Tibial artery (tissue), 4 donors: ENCODE measurements around the gene FBN1.
A peak's percentile ranks its signal among the peaks of the same experiment; 100 is the strongest.

Experiments used
- DNase-seq, 2 donors: peaks; one replicate each; pipeline ENCODE4 v3.0.0-alpha.2; 2019
- H3K27ac ChIP-seq, 2 donors: fragments of 200-600 bp; sonication (generic) in 1 of 2; 1 replicate in 1 of 2; 2 replicates in 1 of 2; pipeline ENCODE4 v1.5.1; 2018 to 2019; ENCODE audit warnings: mild to moderate bottlenecking in 1 of 2
- H3K27me3 ChIP-seq, 2 donors: fragments of 200-600 bp; sonication (generic) in 1 of 2; one replicate each; pipeline versions ENCODE4 v1.5.1 to v1.6.0; 2016 to 2019
- H3K36me3 ChIP-seq, 3 donors: fragments of 200-600 bp; sonication (generic) in 2 of 3; one replicate each; pipeline ENCODE4 v1.5.1; 2016 to 2019; ENCODE audit warnings: mild to moderate bottlenecking in 2 of 3
- H3K4me1 ChIP-seq, 4 donors: fragments of 200-600 bp; sonication (generic) in 2 of 4; 1 replicate in 3 of 4; 2 replicates in 1 of 4; pipeline ENCODE4 v1.5.1; 2016 to 2019
- H3K4me3 ChIP-seq, 2 donors: fragments of 200-600 bp; sonication (generic) in 1 of 2; 1 replicate in 1 of 2; 2 replicates in 1 of 2; pipeline ENCODE4 v1.5.1; 2018 to 2019; ENCODE audit warnings: mild to moderate bottlenecking in 2 of 2
- H3K9me3 ChIP-seq, 3 donors: fragments of 200-600 bp; sonication (generic) in 1 of 3; one replicate each; pipeline ENCODE4 v1.5.1; 2016 to 2019
- intact Hi-C: fragments of 100-400 bp; cut with DNase I; formaldehyde crosslinking; loops from one replicate; pipeline ENCODE4 v1.15.0; 2023; ENCODE audit warnings: low total_unique reads
- TF ChIP-seq, protein P1 (sequence below), 2 experiments: fragments of 200-600 bp in 1 of 2; fragments of 450-650 bp in 1 of 2; IDR thresholded peaks; one replicate each; pipeline ENCODE4 v1.5.1; 2017 to 2019; ENCODE audit warnings: antibody characterized with exemption in 2 of 2, mild to moderate bottlenecking in 1 of 2, moderate library complexity in 1 of 2

FBN1 gene

GRCh38 chr15:48380198-48380597 lies 265.3 kb downstream of the FBN1 start:
- Histone ChIP-seq H3K36me3 (no peaks in the 10 kb centered on the region), H3K4me1 (peaks cover 0 to 6% (median 0%) of the 10 kb centered on the region in 4 donors), H3K27ac (no peak overlapping the region), H3K4me3 (no peak overlapping the region), H3K9me3 (no peaks in the 10 kb centered on the region), H3K27me3 (no peaks in the 10 kb centered on the region)
- DNase-seq = no peak
- TF ChIP-seq, protein P1, sequence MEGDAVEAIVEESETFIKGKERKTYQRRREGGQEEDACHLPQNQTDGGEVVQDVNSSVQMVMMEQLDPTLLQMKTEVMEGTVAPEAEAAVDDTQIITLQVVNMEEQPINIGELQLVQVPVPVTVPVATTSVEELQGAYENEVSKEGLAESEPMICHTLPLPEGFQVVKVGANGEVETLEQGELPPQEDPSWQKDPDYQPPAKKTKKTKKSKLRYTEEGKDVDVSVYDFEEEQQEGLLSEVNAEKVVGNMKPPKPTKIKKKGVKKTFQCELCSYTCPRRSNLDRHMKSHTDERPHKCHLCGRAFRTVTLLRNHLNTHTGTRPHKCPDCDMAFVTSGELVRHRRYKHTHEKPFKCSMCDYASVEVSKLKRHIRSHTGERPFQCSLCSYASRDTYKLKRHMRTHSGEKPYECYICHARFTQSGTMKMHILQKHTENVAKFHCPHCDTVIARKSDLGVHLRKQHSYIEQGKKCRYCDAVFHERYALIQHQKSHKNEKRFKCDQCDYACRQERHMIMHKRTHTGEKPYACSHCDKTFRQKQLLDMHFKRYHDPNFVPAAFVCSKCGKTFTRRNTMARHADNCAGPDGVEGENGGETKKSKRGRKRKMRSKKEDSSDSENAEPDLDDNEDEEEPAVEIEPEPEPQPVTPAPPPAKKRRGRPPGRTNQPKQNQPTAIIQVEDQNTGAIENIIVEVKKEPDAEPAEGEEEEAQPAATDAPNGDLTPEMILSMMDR (IDR thresholded peaks at IDR 0.05) = no peak
- intact Hi-C loops = no loop called here

- Histone ChIP-seq H3K4me3 (no peak overlapping the region), H3K4me1 (no peaks in the 10 kb centered on the region), H3K36me3 (no peaks in the 10 kb centered on the region), H3K27me3 (no peaks in the 10 kb centered on the region), H3K9me3 (no peaks in the 10 kb centered on the region), H3K27ac (no peak overlapping the region)
- intact Hi-C loops = no loop called here
- TF ChIP-seq, protein P1 (IDR thresholded peaks at IDR 0.05) = no peak
- DNase-seq = no peak
Measured at GRCh38 chr15:48375767-48376166, 269.7 kb downstream of the FBN1 start.

DNA sequence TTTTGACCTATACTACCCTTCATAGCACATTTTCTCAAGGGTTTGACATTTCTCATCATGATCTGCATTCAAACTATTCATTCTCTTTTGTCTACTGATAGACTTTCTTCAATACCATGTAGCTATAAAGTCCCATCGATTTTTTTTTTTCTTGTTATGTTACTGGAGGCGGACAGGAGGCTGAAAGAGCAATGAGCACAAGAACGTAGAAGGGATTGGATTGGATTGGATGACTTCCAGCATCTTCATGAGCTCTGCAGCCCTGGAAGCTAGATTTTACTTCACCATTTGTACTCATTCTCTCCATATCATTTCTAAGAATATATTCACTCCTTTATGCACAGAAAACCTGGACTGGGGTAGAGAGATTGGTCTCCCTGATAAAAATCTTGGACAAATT lies 271.0 kb downstream of the FBN1 start:
- no peaks in the 10 kb centered on the region for H3K27me3 ChIP-seq
- TF ChIP-seq, protein P1 (IDR thresholded peaks at IDR 0.05) = no peak
- DNase-seq = no peak
- no peaks in the 10 kb centered on the region for H3K9me3 ChIP-seq
- no peaks in the 10 kb centered on the region for H3K4me1 ChIP-seq
- H3K4me3 ChIP-seq = no peak overlapping the region
- intact Hi-C loops = no loop called here
- H3K27ac ChIP-seq = no peak overlapping the region
- H3K36me3 ChIP-seq = no peaks in the 10 kb centered on the region

- H3K4me1 ChIP-seq = no peaks in the 10 kb centered on the region
- H3K4me3 ChIP-seq = no peak overlapping the region
- TF ChIP-seq, protein P1 (IDR thresholded peaks at IDR 0.05) = no peak
- no peaks in the 10 kb centered on the region for H3K36me3 ChIP-seq
- H3K27ac ChIP-seq = no peak overlapping the region
- peak in 1 of 2 donors; percentile 34 for DNase-seq
- H3K27me3 ChIP-seq = no peaks in the 10 kb centered on the region
- no peaks in the 10 kb centered on the region for H3K9me3 ChIP-seq
- intact Hi-C loops = no loop called here
Measured at GRCh38 chr15:48373821-48374451, 271.6 kb downstream of the FBN1 start.

DNA sequence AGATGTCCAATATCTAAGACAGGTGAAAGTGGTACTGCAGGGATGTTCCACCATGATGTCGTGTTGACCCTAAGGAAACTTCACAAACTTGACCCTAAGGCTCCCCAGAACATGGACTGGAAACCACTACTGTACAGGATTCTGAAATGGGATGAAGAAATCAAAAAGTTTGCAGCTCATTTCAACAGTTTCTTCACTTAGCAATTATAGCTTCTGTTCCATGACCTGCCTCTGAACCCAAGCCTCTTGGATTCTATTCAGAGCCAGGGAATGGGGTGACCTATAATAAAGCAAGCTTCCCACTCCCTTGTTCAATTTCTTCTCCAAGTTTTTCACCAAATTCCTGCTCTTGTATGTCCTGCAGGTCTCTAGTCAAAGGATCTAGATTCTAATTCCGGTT lies 273.5 kb downstream of the FBN1 start:
- H3K4me1 ChIP-seq = no peaks in the 10 kb centered on the region
- H3K36me3 ChIP-seq = no peaks in the 10 kb centered on the region
- no peak for DNase-seq
- intact Hi-C loops = no loop called here
- no peak overlapping the region for H3K4me3 ChIP-seq
- H3K27ac ChIP-seq = no peak overlapping the region
- TF ChIP-seq, protein P1 (IDR thresholded peaks at IDR 0.05) = no peak
- no peaks in the 10 kb centered on the region for H3K9me3 ChIP-seq
- no peaks in the 10 kb centered on the region for H3K27me3 ChIP-seq

- Histone ChIP-seq H3K4me1 (no peaks in the 10 kb centered on the region), H3K36me3 (no peaks in the 10 kb centered on the region), H3K9me3 (no peaks in the 10 kb centered on the region), H3K27me3 (no peaks in the 10 kb centered on the region), H3K4me3 (no peak overlapping the region), H3K27ac (no peak overlapping the region)
- TF ChIP-seq, protein P1 (IDR thresholded peaks at IDR 0.05) = no peak
- intact Hi-C loops = no loop called here
- no peak for DNase-seq
Measured at GRCh38 chr15:48371550-48371949, 274.0 kb downstream of the FBN1 start.
